Measurements from ENCODE around the gene CCNI2. TPM values are rescaled to one million over a fixed set of nuclear protein-coding genes. Genes with fewer than 3 reads are reported as not detected.

Gene CCNI2
- total and polyA plus RNA-seq, 9 of the 15 experiments (the other 6 are each of a cell fraction or from before 2014, with no cell fraction given): 0.05 to 1.7 (median 0.81) TPM; not detected in 5

DNA sequence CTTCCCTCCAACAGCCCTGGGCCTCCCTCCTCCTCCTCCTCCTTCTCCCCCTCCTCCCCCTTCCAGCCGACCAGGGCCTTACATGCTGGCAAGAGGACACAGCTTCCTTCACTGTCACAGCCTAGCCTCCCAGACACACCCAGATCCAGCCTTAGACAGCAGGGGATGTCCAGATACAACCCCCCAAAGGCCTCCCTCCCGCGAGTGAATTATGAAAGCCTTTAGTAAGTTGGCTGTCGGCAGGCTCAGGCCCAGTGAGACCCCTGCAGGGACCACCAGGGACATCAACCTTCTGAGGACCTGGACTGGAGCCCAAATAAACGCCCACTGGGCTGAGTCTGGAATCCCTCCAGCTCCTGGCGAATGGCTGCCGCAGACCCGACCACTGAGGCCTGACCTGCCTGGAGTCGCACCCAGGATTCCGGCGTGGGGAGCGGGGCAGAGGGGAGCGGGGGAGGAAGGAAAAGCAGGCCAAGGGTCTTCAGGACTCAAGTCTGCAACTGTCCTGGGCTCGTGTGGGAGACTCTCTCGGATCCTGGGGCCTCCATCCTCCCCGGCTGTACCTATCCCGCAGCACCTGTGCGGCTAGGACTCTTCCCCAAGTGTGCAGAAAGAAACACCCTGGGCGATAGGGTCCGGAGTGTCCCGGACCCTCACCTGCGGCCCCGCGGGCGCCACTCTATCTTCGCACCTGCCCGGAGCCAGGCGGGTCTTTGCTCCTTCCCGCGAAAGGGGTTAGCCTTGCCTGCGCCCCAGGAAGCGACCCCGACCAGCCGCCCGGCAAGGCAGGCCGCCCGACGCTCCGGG lies 29.1 kb downstream of the CCNI2 start (continued):
- no peak for TF ChIP-seq KHSRP (IDR thresholded peaks at IDR 0.05)
- no peak for TF ChIP-seq ADNP (tag; IDR thresholded peaks at IDR 0.05)
- no peak for TF ChIP-seq ZNF79 (CRISPR knock-in tag; IDR thresholded peaks at IDR 0.05; ENCODE audit: low read depth)
- TF ChIP-seq SP2 (IDR thresholded peaks at IDR 0.05; ENCODE audit: extremely low read depth, low read depth, low read length, poor library complexity, severe bottlenecking): no peak
- TF ChIP-seq, protein P1, sequence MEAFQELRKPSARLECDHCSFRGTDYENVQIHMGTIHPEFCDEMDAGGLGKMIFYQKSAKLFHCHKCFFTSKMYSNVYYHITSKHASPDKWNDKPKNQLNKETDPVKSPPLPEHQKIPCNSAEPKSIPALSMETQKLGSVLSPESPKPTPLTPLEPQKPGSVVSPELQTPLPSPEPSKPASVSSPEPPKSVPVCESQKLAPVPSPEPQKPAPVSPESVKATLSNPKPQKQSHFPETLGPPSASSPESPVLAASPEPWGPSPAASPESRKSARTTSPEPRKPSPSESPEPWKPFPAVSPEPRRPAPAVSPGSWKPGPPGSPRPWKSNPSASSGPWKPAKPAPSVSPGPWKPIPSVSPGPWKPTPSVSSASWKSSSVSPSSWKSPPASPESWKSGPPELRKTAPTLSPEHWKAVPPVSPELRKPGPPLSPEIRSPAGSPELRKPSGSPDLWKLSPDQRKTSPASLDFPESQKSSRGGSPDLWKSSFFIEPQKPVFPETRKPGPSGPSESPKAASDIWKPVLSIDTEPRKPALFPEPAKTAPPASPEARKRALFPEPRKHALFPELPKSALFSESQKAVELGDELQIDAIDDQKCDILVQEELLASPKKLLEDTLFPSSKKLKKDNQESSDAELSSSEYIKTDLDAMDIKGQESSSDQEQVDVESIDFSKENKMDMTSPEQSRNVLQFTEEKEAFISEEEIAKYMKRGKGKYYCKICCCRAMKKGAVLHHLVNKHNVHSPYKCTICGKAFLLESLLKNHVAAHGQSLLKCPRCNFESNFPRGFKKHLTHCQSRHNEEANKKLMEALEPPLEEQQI (IDR thresholded peaks at IDR 0.05): no peak
- TF ChIP-seq, protein P2, sequence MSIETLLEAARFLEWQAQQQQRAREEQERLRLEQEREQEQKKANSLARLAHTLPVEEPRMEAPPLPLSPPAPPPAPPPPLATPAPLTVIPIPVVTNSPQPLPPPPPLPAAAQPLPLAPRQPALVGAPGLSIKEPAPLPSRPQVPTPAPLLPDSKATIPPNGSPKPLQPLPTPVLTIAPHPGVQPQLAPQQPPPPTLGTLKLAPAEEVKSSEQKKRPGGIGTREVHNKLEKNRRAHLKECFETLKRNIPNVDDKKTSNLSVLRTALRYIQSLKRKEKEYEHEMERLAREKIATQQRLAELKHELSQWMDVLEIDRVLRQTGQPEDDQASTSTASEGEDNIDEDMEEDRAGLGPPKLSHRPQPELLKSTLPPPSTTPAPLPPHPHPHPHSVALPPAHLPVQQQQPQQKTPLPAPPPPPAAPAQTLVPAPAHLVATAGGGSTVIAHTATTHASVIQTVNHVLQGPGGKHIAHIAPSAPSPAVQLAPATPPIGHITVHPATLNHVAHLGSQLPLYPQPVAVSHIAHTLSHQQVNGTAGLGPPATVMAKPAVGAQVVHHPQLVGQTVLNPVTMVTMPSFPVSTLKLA (conservative IDR thresholded peaks at IDR 0.05): peak in 1 of 2 experiments; percentile 42; a peak in 1 of 4 replicates
- no peak for TF ChIP-seq GTF2A2 (tag; IDR thresholded peaks at IDR 0.05)
- TF ChIP-seq SMARCB1 (IDR thresholded peaks at IDR 0.05; ENCODE audit: insufficient read length, low read depth): no peak
- TF ChIP-seq ZNF253 (CRISPR knock-in tag; conservative IDR thresholded peaks at IDR 0.05): no peak
- TF ChIP-seq BMI1 (IDR thresholded peaks at IDR 0.05; ENCODE audit: low read length): no peak
- TF ChIP-seq CHD1 (IDR thresholded peaks at IDR 0.05; ENCODE audit: low read length): no peak
- no peak for TF ChIP-seq ZNF274 (IDR thresholded peaks at IDR 0.05; ENCODE audit: borderline replicate concordance, low read depth, low read length)
- TF ChIP-seq, protein P3, sequence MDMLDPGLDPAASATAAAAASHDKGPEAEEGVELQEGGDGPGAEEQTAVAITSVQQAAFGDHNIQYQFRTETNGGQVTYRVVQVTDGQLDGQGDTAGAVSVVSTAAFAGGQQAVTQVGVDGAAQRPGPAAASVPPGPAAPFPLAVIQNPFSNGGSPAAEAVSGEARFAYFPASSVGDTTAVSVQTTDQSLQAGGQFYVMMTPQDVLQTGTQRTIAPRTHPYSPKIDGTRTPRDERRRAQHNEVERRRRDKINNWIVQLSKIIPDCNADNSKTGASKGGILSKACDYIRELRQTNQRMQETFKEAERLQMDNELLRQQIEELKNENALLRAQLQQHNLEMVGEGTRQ (CRISPR knock-in tag; IDR thresholded peaks at IDR 0.05): no peak
- TF ChIP-seq, protein P4, sequence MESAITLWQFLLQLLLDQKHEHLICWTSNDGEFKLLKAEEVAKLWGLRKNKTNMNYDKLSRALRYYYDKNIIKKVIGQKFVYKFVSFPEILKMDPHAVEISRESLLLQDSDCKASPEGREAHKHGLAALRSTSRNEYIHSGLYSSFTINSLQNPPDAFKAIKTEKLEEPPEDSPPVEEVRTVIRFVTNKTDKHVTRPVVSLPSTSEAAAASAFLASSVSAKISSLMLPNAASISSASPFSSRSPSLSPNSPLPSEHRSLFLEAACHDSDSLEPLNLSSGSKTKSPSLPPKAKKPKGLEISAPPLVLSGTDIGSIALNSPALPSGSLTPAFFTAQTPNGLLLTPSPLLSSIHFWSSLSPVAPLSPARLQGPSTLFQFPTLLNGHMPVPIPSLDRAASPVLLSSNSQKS (CRISPR knock-in tag; IDR thresholded peaks at IDR 0.05): no peak
- TF ChIP-seq ZBTB1 (CRISPR knock-in tag; IDR thresholded peaks at IDR 0.05; ENCODE audit: borderline replicate concordance, low read depth): no peak
- TF ChIP-seq MXI1 (IDR thresholded peaks at IDR 0.05; ENCODE audit: low read depth, low read length): peak; percentile 52; the same call in 1 of the 2 replicates
- TF ChIP-seq, protein P5, sequence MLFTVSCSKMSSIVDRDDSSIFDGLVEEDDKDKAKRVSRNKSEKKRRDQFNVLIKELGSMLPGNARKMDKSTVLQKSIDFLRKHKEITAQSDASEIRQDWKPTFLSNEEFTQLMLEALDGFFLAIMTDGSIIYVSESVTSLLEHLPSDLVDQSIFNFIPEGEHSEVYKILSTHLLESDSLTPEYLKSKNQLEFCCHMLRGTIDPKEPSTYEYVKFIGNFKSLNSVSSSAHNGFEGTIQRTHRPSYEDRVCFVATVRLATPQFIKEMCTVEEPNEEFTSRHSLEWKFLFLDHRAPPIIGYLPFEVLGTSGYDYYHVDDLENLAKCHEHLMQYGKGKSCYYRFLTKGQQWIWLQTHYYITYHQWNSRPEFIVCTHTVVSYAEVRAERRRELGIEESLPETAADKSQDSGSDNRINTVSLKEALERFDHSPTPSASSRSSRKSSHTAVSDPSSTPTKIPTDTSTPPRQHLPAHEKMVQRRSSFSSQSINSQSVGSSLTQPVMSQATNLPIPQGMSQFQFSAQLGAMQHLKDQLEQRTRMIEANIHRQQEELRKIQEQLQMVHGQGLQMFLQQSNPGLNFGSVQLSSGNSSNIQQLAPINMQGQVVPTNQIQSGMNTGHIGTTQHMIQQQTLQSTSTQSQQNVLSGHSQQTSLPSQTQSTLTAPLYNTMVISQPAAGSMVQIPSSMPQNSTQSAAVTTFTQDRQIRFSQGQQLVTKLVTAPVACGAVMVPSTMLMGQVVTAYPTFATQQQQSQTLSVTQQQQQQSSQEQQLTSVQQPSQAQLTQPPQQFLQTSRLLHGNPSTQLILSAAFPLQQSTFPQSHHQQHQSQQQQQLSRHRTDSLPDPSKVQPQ (CRISPR knock-in tag; IDR thresholded peaks at IDR 0.05; ENCODE audit: borderline replicate concordance): no peak
- TF ChIP-seq SUPT5H (IDR thresholded peaks at IDR 0.05): 0 out of 2 replicates have a peak, but pooled peaks have one; percentile 40
- no peak for TF ChIP-seq ESRRB (CRISPR knock-in tag; IDR thresholded peaks at IDR 0.05; ENCODE audit: borderline replicate concordance)

Data from K562 (cell line).